Activated CD4-positive, alpha-beta T cell treated with anti-CD3 and anti-CD28 coated beads, Interleukin-2, amount 50 U/mL, for 24 hours (primary cell): ENCODE measurements around the gene RBM20.

Experiments used
- DNase-seq, 2 donors: peaks; one replicate each; pipeline ENCODE4 v3.0.0-alpha.2; 2020; ENCODE audit warnings: low read depth in 1 of 2, low spot score in 1 of 2

RBM20 gene

GRCh38 chr10:110733218-110733952 is 89.2 kb downstream of the RBM20 start:
- DNase-seq: no peak

DNA sequence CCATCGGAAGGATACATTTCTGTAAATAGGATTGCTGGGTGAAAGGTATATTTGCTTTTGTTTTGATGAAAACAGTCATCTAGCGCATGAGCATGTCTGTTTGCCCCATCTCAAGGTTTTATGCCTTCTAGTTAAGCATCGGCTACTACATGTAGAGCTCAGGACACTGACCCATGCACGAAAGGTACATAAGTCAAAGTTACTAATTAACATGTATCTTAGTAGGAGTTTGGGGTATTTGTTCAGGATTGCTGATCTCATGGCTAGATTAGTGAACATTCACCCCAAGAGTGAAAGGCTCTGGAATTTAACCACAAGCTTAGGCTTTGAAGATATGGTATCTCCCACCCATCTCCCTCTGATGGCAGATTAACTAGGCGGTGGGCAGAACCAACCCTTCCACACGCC is 91.5 kb downstream of the RBM20 start:
- DNase-seq: no peak

DNA sequence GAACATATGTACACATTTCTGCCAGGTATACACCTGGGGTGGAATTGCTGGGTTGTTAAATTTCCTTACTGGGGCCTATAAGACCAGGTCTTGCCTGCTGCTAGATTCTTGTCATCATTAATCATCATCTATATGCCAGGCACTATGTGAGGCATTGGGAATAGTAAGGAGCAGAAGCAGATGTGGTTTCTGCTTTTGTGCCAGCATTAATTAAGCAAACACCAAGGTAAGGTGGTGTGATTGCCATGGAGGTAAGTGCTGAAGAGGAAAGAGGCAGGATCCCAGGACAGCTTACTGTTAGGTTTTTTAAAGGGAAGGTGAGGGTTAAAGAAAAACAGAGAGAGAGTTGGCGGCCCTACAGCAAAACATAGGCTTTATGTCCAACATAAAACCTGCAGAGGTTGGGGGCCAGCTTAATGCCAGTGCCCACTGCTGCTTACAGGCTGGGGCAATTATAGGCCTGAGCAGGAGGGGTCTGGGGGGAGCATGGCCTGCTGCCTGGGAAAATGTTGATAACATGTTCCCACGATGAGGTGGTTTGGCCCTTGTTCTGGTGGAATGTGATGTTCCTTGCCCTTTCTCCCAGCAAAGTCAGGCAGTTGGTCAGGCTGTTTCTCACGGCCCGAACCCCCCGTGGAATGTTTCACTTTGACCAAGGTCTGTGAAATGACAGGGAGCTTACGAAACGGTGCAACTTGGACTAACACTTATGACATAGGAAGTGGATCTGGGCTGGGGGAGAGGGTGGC is 93.9 kb downstream of the RBM20 start:
- DNase-seq: no peak

DNA sequence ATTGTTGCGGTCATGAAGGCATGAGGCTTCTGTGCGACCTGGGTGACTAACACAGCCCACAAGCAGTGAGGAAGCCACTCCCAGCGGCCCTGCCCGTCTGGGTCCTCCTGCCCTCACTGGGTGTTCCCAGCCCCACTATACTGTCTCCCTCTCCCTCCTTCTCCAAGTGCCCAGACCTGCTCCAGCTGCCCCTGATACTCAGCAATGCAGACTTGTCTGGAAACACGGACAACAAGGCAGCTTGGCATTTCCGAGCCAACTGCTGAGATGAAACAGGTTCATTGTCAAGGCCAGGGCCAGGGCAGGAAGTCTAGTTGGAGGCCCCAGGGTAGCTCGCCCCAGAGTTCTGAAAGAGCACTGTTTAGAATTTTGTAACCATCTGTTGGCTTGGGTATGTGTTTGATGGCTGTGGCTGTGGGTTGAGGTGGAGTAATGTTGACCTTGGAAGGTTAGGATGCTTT is 95.7 kb downstream of the RBM20 start:
- DNase-seq: no peak

DNA sequence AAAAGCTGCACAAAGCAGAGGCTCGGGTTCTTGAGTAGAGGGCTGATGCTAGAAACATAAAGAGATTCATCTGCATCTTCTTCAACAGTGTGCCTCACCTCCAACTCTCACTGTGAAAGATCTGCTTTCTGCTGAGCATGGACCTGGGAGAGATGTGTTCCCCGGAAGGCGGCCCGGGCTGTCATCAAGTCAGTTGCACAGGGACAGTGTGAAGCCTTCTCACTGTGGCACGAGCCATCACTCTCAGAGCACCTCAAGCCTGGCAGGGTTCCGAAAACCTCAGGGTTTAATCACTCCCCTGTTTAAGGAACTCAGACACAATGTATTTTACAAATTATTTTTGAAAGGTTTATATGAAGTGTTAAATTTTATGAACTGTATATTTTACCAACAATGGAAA is 98.7 kb downstream of the RBM20 start:
- no peak for DNase-seq

- no peak for DNase-seq
Observed at GRCh38 chr10:110744782-110745181, 100.6 kb downstream of the RBM20 start.

DNA sequence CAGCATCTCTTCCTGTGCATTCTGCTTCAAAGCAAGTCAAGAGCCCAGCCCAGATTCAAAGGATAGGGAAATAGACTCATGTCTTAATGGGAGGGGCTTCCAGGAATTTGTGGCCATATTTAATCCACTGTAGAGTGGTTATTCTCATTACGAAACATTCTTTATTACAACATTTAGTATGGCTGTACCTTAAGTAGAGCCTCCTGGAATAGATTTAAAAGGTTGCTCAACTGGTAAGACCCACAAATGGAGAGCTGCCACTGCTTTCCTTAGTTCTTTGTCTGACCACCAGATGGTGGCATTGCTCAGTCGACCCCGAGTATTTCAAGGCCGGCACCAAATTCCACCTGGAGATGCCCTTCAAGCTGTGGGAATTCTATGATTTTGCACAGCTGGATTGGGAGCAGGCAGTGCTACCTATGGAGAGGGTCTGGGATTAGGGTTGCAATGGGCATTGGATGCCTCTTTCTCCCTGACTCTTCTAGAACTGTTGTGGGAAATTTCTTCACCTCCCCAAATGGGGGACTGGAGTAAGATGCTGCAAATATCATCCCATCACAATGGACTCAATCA is 102.2 kb downstream of the RBM20 start:
- peak in 1 of 2 donors; percentile 31 for DNase-seq

DNA sequence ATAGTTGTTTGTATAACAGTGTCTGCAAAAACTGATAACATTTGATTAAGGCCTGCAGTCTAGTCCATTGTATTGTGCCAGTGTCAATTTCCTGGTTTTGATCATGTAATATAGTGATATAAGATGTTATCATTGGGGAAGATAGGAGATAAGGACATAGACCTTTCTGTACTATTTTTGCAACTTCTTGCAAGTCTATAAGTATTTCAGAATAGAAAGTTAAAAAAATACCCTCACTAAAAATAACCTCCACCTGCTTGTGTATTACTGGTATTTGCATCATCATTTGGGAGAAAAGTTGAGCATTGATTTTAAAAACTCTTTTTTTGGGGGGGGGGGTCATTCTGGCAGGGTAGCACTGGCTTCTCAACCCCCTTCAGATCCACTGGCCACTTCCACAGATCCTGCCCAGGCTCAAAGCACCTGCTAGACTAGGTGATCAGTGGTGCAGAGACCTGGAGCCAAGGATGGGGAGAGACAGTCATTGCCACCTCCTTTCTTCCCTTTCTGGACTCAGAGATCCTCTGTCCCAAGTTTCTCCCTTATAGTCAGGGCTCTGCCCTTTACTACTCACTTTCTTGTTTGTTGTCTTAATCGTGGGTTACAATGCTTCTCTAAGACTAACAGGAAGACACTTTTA is 103.0 kb downstream of the RBM20 start:
- DNase-seq: no peak

DNA sequence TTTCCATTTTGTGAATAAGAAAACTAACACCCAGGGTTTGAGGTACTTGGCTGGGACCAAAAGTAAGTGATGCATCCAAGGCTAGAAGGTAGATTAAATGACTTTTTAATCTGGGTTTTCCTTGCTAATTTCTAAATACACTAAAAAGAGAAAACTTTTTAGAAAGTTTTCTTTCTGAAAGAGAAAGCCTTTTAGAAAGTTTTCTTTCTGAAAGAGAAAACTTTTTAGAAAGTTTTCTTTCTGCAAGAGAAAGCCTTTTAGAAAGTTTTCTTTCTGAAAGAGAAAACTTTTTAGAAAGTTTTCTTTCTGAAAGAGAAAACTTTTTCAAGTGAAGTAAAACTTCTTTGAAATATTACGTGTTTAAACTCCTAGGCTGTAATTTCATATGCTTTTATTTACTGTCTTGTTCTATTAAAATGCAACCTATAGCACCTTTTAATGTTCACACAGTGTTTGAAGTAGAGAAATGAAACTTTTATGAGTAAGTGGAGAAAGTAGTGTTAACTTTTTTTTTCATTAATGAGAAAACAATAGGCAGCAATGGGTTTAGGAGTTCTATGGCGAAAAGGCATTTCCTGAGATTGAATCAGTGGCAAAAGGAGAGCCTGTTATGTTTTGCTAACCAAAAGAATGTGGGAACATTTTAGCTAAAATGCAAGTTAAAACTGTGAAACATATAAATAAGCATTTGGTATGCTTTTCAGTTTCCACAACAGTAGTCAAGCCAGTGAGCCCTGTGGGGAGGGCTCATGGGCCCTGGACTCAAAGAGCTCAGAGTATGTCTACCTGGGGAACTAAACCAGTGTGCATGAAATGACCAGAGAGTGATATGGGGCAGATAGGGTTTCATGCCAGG is 103.7 kb downstream of the RBM20 start:
- DNase-seq: no peak

DNA sequence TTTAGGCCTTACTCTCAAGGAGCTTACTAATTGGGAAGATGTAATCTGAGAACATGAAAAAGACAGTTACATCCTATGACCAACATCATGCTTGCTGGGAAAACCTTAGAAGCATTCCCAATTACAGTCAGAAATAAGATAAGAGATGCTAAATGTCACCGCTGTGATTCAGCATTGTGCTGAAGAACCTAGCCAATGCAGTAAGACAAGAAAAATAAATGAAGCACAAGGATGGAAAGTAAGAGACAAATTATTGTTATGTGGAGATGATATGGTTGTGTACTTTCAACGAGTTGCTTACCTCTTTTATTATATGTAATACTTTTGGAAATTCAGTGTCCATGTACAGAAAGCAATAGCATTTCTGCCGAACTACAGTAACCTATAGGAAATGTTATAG is 104.8 kb downstream of the RBM20 start:
- DNase-seq: no peak

DNA sequence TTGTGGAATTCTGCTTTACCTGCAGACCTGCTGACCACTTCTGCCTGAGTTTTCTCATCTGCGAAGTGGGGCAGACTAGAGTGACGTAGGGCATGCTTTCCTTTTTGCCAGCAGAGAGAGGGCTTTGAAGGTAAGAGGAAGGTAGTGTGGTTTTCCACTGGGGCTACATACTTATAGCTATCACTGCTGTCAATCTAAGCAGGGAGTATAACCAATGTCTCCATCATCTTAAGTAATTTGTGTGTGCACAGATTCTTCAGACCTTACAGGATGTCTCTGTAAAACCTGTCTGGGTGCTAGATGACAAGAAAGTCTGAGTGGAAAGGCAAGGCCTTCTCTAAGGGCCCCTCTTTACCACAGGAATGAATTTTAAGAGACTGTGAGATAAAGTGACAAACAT is 106.8 kb downstream of the RBM20 start:
- no peak for DNase-seq

GRCh38 chr10:110751850-110752249 is 107.7 kb downstream of the RBM20 start:
- no peak for DNase-seq

DNA sequence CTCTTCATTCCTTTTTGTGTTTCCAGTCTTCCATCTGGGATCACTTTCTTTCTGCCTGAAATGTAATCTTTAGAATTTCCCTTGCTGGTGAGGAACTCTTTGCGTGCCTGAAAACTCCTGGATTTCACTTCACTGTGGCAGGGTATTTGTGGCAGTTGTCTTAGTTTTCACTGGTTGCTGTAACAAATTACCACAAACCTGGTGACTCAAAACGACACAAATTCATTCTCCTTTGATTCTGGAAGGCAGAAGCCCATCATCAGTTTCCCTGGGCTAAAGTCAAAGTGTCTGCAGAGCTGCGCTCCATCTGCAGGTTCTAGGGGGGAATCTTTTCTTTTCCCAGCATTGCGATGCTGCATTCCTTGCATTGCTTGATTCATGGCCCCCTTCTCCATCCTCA is 109.3 kb downstream of the RBM20 start:
- no peak for DNase-seq

- DNase-seq: no peak
Observed at GRCh38 chr10:110754375-110755105, 110.4 kb downstream of the RBM20 start.

DNA sequence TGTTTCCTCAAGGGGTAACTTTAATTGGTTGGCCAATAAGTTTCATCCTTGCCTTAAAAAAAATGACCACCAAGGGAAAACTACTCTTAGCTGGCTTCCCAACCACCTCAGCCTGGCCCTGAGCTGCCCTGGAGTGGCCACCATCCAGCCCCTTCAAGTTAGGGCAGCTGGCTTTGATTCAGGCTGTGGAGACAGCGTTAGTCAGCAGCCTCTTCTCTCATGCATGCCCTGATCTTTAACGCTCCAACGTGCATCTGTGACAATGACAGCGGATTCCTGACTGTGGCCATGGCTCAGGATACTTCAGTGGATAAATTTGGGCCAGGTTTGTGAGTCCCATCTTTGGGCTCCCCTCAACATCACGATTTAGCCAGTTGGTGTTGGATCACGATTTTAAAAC is 111.6 kb downstream of the RBM20 start:
- no peak for DNase-seq

DNA sequence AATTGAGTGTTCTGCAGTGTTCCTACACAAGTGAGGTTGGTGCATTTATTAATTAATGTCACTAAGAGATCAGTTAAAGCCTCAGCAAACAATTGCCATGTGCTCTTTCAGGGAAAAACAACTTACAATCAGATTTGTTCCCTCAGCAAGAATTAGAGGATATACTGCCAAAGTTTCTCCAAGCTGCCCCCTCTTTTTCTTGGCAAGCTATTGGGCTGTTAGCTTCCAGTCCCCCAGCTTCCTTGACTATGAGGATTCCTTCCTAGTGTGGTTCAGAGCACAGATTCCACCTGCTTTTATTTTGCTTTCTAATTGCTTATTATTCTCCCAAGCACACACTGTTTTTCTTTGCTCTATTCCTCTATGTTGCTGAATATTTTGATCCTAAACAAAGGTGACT is 112.7 kb downstream of the RBM20 start:
- no peak for DNase-seq

DNA sequence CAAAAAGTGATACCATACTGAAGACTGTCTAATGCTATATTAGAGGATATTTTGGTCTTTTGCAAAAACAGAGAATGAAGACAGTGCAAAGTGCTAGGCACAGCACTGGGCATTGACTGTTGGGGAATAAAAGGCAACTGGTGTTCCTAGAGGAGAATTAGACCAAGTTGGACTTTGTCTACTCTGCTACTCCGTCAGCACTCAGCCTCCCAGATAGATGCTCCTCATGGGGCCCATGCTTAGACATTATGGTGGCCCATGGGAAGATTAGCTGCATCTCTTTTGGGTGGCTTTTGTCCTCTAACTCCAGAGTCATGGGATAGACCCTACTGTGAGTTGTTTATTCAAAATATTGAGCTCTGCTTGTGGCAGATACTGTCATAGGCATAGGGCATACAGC is 113.5 kb downstream of the RBM20 start:
- no peak for DNase-seq

DNA sequence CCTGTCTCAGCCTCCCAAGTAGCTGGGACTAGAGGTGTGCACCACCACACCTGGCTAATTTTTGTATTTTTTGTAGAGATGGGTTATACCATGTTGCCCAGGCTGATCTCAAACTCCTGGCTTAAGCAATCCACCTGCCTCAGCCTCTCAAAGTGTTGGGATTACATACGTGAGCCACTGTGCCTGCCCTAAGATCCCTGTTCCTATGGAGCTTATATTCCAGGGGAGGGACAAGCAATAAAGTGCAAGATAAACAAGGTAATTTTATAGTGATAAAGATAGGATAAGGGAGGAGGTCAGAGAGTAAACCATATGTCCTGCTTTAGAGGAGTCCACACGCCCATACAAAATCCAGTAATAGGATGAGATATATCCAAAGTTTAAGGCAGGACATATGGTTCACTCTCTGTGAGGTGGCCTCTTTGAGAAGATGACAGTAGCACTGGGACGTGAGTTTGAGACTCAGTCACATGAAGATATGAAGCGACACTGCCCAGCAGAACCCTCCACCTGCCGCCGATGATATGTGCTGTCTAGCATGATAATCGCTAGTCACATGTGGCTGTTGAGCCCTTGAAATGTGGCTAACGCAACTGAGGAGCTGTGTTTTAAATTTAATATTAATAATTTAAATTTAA is 114.1 kb downstream of the RBM20 start:
- no peak for DNase-seq

DNA sequence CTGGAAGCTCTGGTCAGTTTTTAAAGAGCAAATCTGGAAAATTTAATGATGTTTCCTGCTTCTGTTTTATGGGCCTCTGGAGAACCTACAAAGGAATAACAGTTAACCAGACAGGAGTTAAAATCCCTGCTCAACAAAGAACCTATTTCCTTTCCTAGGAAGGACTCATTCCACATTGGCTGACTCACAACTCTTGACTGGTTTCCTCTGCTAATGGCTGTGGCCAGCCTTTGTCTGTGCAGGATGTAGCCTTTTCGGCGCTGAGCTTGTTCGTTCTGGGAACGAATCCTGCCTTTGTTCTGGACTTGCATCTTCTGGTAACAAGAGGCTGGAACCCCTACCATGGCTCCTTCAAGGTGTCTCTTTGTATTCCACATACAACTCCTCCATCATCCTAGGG is 114.8 kb downstream of the RBM20 start:
- no peak for DNase-seq

DNA sequence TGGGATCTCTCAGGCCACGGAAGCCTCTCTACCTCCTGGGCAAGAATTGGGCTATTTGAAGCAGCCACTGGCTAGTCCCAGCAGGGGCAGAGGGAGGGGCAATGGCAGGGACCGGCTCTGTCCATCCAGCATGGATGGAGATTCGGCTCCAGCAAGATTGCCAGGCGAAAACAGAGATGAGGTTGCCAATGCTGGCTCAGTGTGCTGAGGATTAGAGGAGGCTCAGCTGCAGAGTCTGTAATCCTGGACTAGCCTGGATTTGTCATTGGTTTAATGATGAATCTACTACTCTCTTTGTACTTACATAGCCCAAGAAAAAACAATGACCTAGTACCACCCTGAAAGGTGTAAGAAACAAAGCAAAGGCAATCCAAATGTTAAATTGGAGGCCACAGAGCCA is 115.4 kb downstream of the RBM20 start:
- DNase-seq: no peak
